ENCODE results near the gene BTRC.
A peak's percentile ranks its signal among the peaks of the same experiment; 100 is the strongest.

BTRC gene

DNA sequence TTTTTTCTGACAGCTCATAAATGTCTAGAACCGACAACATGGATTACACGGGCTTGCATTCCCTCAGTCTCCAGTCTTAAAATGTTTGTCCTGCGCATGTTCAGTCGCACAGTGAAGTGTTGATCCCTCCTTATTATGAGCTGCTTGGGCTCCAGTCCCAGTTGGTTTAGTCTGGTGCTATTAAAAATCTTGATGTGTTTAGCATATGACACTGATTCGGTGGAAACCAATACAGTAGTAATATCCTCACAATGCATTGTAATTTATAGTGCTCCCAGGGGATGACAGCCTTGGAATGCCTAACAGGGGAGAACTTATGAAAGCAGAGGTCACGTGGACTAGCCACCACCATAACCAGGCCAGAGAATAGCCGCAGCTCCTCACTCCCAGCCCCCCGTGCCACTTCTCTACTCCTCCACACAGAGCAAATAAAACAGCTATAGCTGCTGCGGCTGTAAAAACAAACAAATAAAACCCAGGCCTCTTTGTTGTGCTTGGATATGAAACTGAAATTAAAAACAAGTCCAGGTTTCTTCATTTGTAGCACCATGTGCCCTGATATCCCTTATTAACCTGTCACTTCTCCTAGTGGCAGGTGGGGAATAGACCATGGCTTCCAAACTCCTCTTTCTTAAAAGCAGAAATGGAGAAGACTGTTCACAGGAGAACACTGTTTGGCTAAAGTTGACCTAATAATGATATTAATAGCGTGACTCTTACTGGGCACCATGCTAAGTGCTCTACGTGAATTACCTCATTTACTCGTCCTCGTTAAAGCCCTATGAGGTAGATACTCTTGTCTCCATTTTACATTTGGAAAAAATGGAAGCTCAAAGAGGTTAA is 241.8 kb downstream of the BTRC start:
- DNase-seq, result peak; percentile 61

DNA sequence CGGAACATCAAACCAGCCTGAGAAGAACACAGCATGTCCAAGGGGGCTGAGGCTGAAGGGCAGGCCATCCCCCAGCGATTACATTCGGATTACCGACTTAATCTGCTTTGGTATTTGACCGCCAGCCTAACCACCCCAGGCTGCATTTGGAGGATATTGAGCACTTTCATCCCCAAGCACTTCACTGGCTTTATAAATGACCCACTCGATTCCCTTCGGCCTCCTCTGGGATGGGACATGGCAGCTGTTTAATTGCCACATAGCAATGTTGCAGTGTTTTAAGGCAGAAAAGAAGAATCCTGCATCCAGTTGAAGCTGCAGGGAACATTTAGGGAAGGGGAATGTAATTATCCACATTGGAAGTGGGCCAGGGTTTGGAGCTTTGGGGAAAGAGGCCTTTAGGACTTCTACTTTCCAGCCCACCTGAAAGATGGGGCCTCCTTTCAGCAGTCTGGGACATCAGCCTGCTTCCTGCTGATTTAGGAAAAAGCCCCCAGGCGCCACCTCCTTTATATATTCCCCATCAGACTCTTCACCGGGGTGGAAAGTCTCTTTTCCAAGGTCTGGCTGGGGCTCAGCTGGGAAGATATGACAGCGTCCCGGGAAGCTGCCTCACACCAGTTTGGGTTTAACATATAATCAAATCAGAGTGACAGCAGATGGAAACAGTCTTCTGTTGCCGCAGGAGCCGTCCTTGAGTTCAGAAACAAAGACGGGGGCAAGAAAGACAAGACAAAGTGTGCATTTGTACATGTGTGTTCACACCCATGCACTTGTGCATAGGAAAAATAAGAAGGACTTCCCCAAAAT is 243.3 kb downstream of the BTRC start:
- no peak for DNase-seq

DNA sequence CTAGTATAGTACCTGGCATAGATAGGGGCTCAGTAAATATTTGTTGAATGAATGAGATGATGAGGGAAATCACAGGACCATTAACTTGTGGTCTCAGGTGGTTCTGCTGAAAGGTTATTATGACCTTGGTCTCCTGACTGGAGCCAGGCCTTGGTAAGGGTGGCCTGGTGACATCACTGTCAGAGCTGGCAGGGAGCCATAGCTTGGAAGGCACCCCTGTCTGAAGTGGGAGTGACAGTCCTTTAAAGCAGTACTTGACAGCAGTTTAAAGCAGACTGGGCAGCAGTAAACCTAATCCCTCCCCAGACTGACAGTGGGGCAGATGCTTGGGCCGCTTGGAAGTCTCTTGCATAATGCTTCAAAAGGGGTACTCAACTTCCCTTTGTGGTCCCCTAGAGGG is 247.6 kb downstream of the BTRC start:
- peak; percentile 93 for DNase-seq

DNA sequence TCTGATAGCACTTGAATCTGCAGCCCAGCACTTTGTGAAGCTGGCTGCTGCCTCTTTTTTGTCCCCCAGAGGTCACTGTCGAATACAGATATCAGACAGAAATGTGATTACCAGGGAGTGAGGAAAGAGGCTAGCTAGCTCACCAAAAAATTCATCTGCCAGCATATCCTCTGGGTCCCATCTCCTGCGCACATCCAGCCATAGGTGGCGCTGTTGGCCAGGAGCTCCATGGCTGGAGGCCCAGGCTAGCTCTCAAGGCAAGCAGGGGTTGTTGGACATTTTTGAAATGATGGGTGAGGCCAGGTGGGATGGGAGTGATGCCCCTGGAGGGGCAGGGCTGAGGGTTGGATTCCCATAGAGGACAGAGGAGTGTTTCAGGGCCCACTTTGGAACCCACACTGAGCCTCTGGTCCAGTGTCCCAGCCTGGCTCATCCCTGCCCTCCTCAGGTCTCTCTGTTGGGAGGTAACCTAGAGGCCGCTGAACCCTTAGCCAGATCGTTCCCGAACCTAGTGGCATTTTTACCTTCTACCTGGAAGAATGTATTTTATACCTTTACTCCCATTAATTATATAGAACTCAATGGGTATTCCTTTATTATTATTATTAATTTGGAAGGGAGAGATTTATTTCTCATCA is 248.9 kb downstream of the BTRC start:
- DNase-seq, result peak; percentile 60

Measured in NCI-H510A treated with DMSO at 0.1 percent for 48 hours (cell line).